Neural crest cell (in vitro differentiated cells): ENCODE data around the gene NLRP7. TPM values are rescaled to one million over a fixed set of nuclear protein-coding genes. Genes with fewer than 3 reads are reported as not detected.

Source experiments
- DNase-seq: peaks from one replicate; pipeline ENCODE4 v3.0.0; 2021; ENCODE audit warnings: low read depth, mixed read lengths, low spot score
- H3K27ac Mint-ChIP-seq: one replicate; pipeline ENCODE4 v1.8.0; 2021; ENCODE audit warnings: mild to moderate bottlenecking, mixed read lengths; ENCODE audit not compliant: unreplicated experiment
- H3K27me3 Mint-ChIP-seq: 2 replicates; pipeline ENCODE4 v1.8.0; 2021; ENCODE audit warnings: low read depth, mild to moderate bottlenecking, mixed read lengths
- H3K36me3 Mint-ChIP-seq: 2 replicates; pipeline ENCODE4 v1.8.0; 2021; ENCODE audit warnings: low read depth, mild to moderate bottlenecking, mixed read lengths
- H3K4me1 Mint-ChIP-seq: 2 replicates; pipeline ENCODE4 v1.8.0; 2021; ENCODE audit warnings: mixed read lengths
- H3K4me3 Mint-ChIP-seq: one replicate; pipeline ENCODE4 v1.8.0; 2021; ENCODE audit warnings: mild to moderate bottlenecking, mixed read lengths
- H3K9me3 Mint-ChIP-seq: 2 replicates; pipeline ENCODE4 v1.8.0; 2021; ENCODE audit warnings: mixed read lengths
- total RNA-seq: library from RNA; stranded (reverse); gene quantifications from 2 replicates; pipeline ENCODE4 v1.2.1, GENCODE V29; 2021
- TF ChIP-seq, protein P1 (sequence below): fragments of 200-600 bp; sonication (generic); conservative IDR thresholded peaks from 2 replicates; pipeline ENCODE4 v1.5.0; 2021; ENCODE audit warnings: antibody characterized with exemption, mild to moderate bottlenecking

Gene NLRP7
- total RNA-seq, 1 donor from 2014 or later: not detected

DNA sequence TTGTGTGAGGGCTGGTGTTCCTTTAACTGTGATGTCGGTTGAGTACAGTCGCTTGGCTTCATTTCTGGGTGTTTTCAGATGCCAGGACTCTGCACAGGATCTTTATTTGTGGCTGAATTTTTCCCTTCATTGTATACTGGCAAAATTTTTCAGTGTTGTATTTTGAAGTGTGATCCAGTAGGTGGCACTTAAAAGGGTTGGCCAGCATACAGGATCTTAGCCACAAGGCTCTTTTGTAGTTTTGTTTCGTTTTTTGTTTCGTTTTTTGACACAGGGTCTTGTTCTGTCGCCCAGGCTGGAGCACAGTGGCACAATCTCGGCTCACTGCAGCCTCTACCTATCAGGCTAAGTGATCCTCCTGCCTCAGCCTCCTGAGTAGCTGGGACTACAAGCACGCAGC, 64.6 kb downstream of the NLRP7 start:
- no peak overlapping the region for H3K4me3 Mint-ChIP-seq
- H3K9me3 Mint-ChIP-seq: no peaks in the 10 kb centered on the region
- H3K4me1 Mint-ChIP-seq: no peaks in the 10 kb centered on the region
- no peak overlapping the region for H3K27ac Mint-ChIP-seq
- peaks cover 39% of the 10 kb centered on the region for H3K27me3 Mint-ChIP-seq
- H3K36me3 Mint-ChIP-seq: no peaks in the 10 kb centered on the region
- TF ChIP-seq, protein P1, sequence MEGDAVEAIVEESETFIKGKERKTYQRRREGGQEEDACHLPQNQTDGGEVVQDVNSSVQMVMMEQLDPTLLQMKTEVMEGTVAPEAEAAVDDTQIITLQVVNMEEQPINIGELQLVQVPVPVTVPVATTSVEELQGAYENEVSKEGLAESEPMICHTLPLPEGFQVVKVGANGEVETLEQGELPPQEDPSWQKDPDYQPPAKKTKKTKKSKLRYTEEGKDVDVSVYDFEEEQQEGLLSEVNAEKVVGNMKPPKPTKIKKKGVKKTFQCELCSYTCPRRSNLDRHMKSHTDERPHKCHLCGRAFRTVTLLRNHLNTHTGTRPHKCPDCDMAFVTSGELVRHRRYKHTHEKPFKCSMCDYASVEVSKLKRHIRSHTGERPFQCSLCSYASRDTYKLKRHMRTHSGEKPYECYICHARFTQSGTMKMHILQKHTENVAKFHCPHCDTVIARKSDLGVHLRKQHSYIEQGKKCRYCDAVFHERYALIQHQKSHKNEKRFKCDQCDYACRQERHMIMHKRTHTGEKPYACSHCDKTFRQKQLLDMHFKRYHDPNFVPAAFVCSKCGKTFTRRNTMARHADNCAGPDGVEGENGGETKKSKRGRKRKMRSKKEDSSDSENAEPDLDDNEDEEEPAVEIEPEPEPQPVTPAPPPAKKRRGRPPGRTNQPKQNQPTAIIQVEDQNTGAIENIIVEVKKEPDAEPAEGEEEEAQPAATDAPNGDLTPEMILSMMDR: no peak
- DNase-seq: no peak

DNA sequence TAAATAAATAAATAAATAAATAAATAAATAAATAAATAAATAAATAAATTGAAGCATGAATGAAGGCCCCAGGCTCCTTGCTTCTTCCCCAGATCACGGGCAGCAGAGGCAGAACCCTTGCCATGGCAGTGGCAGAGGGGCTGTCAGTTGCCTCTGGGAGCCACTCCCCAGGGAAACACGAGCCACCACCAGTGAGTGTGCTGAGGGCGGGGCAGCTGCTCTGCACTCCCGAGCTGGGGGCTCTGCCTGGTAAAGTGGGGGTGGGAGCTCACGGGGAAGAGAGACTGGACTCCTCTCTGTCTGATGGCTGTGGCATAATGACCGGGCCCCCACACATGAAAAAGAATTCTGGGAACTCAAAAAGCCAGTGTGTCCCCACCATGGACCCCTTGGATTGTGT, 65.4 kb downstream of the NLRP7 start:
- no peaks in the 10 kb centered on the region for H3K9me3 Mint-ChIP-seq

DNA sequence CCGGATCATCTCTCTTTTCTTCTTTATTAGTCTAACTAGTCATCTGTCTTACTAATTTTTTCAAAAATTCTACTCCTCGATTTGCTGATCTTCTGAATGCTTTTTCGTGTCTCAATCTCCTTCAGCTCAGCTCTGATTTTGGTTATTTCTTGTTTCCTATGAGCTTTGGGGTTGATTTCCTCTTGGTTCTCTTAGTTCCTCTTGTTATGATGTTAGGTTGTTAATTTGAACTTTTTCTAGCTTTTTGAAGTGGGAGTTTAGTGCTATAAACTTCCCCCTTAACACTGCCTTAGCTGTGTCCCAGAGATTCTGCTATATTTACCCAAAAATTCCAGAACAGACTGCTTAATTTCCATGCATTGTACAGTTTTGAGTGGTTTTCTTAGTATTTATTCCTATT, 69.9 kb downstream of the NLRP7 start:
- peaks cover 68% of the 10 kb centered on the region for H3K27me3 Mint-ChIP-seq
- no peak for DNase-seq
- H3K27ac Mint-ChIP-seq: no peak overlapping the region
- no peaks in the 10 kb centered on the region for H3K36me3 Mint-ChIP-seq
- no peaks in the 10 kb centered on the region for H3K4me1 Mint-ChIP-seq
- H3K9me3 Mint-ChIP-seq: no peaks in the 10 kb centered on the region
- H3K4me3 Mint-ChIP-seq: no peak overlapping the region
- TF ChIP-seq, protein P1: no peak

More for the DNA sequence above, 65.4 kb downstream of the NLRP7 start:
- H3K4me1 Mint-ChIP-seq: no peaks in the 10 kb centered on the region
- no peak overlapping the region for H3K27ac Mint-ChIP-seq
- H3K4me3 Mint-ChIP-seq: no peak overlapping the region
- DNase-seq: no peak
- H3K36me3 Mint-ChIP-seq: no peaks in the 10 kb centered on the region
- peaks cover 46% of the 10 kb centered on the region for H3K27me3 Mint-ChIP-seq
- TF ChIP-seq, protein P1: no peak

DNA sequence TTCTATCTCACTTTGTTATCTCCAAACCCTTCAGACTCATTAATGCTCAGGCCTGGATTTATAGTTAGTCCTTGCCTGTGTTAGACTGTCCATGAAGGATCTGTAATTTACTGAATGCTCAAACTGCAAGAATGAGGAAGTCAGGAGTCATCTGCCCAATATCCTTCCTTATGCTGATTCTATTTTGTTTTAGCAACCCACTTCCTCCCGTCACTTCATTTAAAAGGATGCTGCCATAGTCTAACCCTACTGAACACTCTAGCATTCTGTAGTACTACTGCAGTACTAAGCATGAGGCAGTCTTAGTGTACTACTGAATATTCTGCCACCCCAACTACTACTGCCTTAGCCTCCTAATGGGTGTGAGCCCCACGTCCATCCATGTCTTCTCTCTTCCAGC, 71.8 kb downstream of the NLRP7 start:
- Mint-ChIP-seq H3K27me3 (peaks cover 60% of the 10 kb centered on the region), H3K36me3 (no peaks in the 10 kb centered on the region), H3K4me3 (no peak overlapping the region), H3K27ac (no peak overlapping the region), H3K4me1 (no peaks in the 10 kb centered on the region), H3K9me3 (peaks cover 3% of the 10 kb centered on the region)
- no peak for DNase-seq
- TF ChIP-seq, protein P1: no peak

DNA sequence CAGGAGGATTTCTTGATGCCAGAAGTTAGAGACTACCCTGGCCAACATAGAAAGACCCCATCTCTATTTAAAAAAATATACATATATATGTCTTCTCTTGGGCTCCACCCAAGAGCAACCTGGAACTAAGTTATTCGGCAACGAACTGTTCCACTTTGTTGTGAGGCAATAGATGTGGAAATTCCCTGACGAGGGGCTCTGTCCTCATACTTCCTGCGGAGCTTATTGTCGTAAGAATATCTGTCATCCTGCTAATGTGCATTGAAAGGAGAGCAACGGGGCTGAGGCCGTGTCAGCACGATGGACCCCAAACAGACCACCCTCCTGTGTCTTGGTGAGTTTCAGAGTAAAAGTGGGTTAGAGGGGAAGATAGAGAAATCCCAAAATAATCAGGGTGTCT, 73.3 kb downstream of the NLRP7 start, which contains the start of gene FCAR:
TSS of gene FCAR (plus strand) at position 246 of the 400 bp plus-strand sequence. CDS start at position 301, 55 bp downstream.
- no peak for DNase-seq
- TF ChIP-seq, protein P1: no peak
- no peaks in the 10 kb centered on the region for H3K36me3 Mint-ChIP-seq
- no peak within 1 kb of the TSS for H3K4me3 Mint-ChIP-seq
- no peaks in the 10 kb centered on the region for H3K4me1 Mint-ChIP-seq
- H3K27ac Mint-ChIP-seq: no peak within 1 kb of the TSS
- peaks cover 48% of the 10 kb centered on the region for H3K27me3 Mint-ChIP-seq
- H3K9me3 Mint-ChIP-seq: peaks cover 3% of the 10 kb centered on the region

Other genes with a start within 250 kb of the NLRP7 start
- not detected in 2 replicates for gene KIR3DL3, start 223.1 kb downstream of the NLRP7 start, total RNA-seq
- not detected in 2 replicates for gene KIR2DL3, start 209.0 kb downstream of the NLRP7 start, total RNA-seq
- not detected in 2 replicates for gene KIR2DL1, start 177.7 kb downstream of the NLRP7 start, total RNA-seq
- not detected in 2 replicates for gene KIR2DL4, start 143.9 kb downstream of the NLRP7 start, total RNA-seq
- not detected in 2 replicates for gene KIR3DL1, start 131.1 kb downstream of the NLRP7 start, total RNA-seq
- gene KIR2DS4, start 114.9 kb downstream of the NLRP7 start, total RNA-seq: not detected in 2 replicates
- not detected in 2 replicates for gene KIR3DL2, start 97.1 kb downstream of the NLRP7 start, total RNA-seq
- gene FCAR, start 73.3 kb downstream of the NLRP7 start, total RNA-seq: not detected in 2 replicates
- not detected in 2 replicates for gene NCR1, start 41.4 kb downstream of the NLRP7 start, total RNA-seq
- gene NLRP2, start 18.8 kb upstream of the NLRP7 start, total RNA-seq: 47.2 and 48.1 TPM in 2 replicates
- gene GP6, start 90.7 kb upstream of the NLRP7 start, total RNA-seq: 0.33 and 0.39 TPM in 2 replicates
- 19.9 and 20.4 TPM in 2 replicates for gene RDH13, start 115.6 kb upstream of the NLRP7 start, total RNA-seq
- gene EPS8L1, start 128.3 kb upstream of the NLRP7 start, total RNA-seq: 22.4 TPM in 2 replicates
- gene PPP1R12C, start 170.1 kb upstream of the NLRP7 start, total RNA-seq: 107 and 108 TPM in 2 replicates
- gene TNNT1, start 201.7 kb upstream of the NLRP7 start, total RNA-seq: 1.1 TPM in 1 of 2 replicates, not detected in the other
- gene TNNI3, start 210.2 kb upstream of the NLRP7 start, total RNA-seq: 5.4 and 6.5 TPM in 2 replicates
- gene DNAAF3, start 219.1 kb upstream of the NLRP7 start, total RNA-seq: 9.5 and 10.4 TPM in 2 replicates
- 3.5 and 4.3 TPM in 2 replicates for gene SYT5, start 232.8 kb upstream of the NLRP7 start, total RNA-seq